NCI-H748 (cell line): ENCODE results near the gene GPR107.
"Not testable (repeated sequence)": the region's sequence is repeated elsewhere in the genome, so short reads cannot be mapped to it uniquely, and the experiment has no call there.

Experiments
- DNase-seq: peaks from one replicate; lab custom pipeline; 2025; ENCODE audit not compliant: unreplicated experiment; lab: John Stamatoyannopoulos, UW

Gene GPR107

GRCh38 chr9:130053504-130054324, at the start of gene GPR107:
Gene GPR107, plus strand, starts transcription at chr9:130053906. Its CDS starts 27 bp downstream, at chr9:130053933.
- peak; percentile 81 for DNase-seq

- no peak for DNase-seq
Observed at GRCh38 chr9:130003943-130004552, 49.7 kb upstream of the GPR107 start.

- not testable (repeated sequence) for DNase-seq
Observed at GRCh38 chr9:130006952-130007351, 46.8 kb upstream of the GPR107 start.

- no peak for DNase-seq
Observed at GRCh38 chr9:130008538-130008937, 45.2 kb upstream of the GPR107 start.

GRCh38 chr9:130009546-130009945, 44.2 kb upstream of the GPR107 start:
- DNase-seq, result not testable (repeated sequence)

GRCh38 chr9:130010151-130010988, 43.3 kb upstream of the GPR107 start:
- DNase-seq, result no peak

GRCh38 chr9:130013326-130013725, 40.4 kb upstream of the GPR107 start:
- DNase-seq, result no peak

- DNase-seq, result no peak
Observed at GRCh38 chr9:130015353-130016019, 38.2 kb upstream of the GPR107 start.

- DNase-seq, result no peak
Observed at GRCh38 chr9:130017076-130017475, 36.6 kb upstream of the GPR107 start.

GRCh38 chr9:130017510-130017909, 36.2 kb upstream of the GPR107 start:
- not testable (repeated sequence) for DNase-seq

GRCh38 chr9:130018265-130018664, 35.4 kb upstream of the GPR107 start:
- DNase-seq, result no peak

- DNase-seq, result no peak
Observed at GRCh38 chr9:130020618-130021017, 33.1 kb upstream of the GPR107 start.

- no peak for DNase-seq
Observed at GRCh38 chr9:130021123-130021522, 32.6 kb upstream of the GPR107 start.

- DNase-seq, result not testable (repeated sequence)
Observed at GRCh38 chr9:130021842-130022241, 31.9 kb upstream of the GPR107 start.

- DNase-seq, result no peak
Observed at GRCh38 chr9:130022566-130023143, 31.1 kb upstream of the GPR107 start.

- no peak for DNase-seq
Observed at GRCh38 chr9:130023144-130023787, 30.4 kb upstream of the GPR107 start.

GRCh38 chr9:130023994-130024596, 29.6 kb upstream of the GPR107 start:
- no peak for DNase-seq

- no peak for DNase-seq
Observed at GRCh38 chr9:130024597-130024994, 29.1 kb upstream of the GPR107 start.

GRCh38 chr9:130026583-130027340, 26.9 kb upstream of the GPR107 start:
- DNase-seq, result no peak
